SU-DHL-6 (cell line): ENCODE results near the gene CTNNBL1.
"Not testable (repeated sequence)": the region's sequence is repeated elsewhere in the genome, so short reads cannot be mapped to it uniquely, and the experiment has no call there.

Source experiments
- CTCF ChIP-seq: fragments of 200-600 bp; sonication (generic); IDR thresholded peaks from one replicate; pipeline ENCODE4 v1.5.1; 2017; ENCODE audit warnings: antibody characterized with exemption, mild to moderate bottlenecking, low read length, moderate library complexity; ENCODE audit not compliant: insufficient read depth, poor library complexity, severe bottlenecking
- EZH2phosphoT487 ChIP-seq: fragments of 200-600 bp; sonication (generic), shearing (Covaris generic); conservative IDR thresholded peaks from 2 replicates; pipeline ENCODE4 v1.6.1; 2018; ENCODE audit warnings: mild to moderate bottlenecking, antibody characterized with exemption, low read length, moderate library complexity, mixed read lengths

GRCh38 chr20:37679751-37680150 is 14.1 kb upstream of the CTNNBL1 start:
- TF ChIP-seq CTCF, EZH2phosphoT487: not testable (repeated sequence)
